ENCODE measurements around the gene CDK5R2. TPM values are rescaled to one million over a fixed set of nuclear protein-coding genes. Genes with fewer than 3 reads are reported as not detected.

Gene CDK5R2
- total RNA-seq, 1 donor from 2014 or later = 46.1 TPM

GRCh38 chr2:218999021-218999880 lies 39.8 kb downstream of the CDK5R2 start:
- peaks cover 7% of the 10 kb centered on the region for H3K4me1 Mint-ChIP-seq (ENCODE audit: low read depth, unreplicated experiment)
- H3K36me3 Mint-ChIP-seq (ENCODE audit: unreplicated experiment) = no peaks in the 10 kb centered on the region
- peaks cover 18% of the 10 kb centered on the region for H3K27me3 Mint-ChIP-seq (ENCODE audit: unreplicated experiment)
- TF ChIP-seq CTCF (IDR thresholded peaks at IDR 0.05; ENCODE audit: partially characterized antibody, unreplicated experiment) = no peak
- H3K27ac Mint-ChIP-seq (ENCODE audit: unreplicated experiment) = peak overlapping the region; percentile 0
- H3K4me3 Mint-ChIP-seq (ENCODE audit: unreplicated experiment) = peak overlapping the region; percentile 12
- H3K9me3 Mint-ChIP-seq (ENCODE audit: unreplicated experiment) = no peaks in the 10 kb centered on the region
- DNase-seq = no peak

- Mint-ChIP-seq H3K4me3 (ENCODE audit: unreplicated experiment) (peak overlapping the region; percentile 12), H3K4me1 (ENCODE audit: low read depth, unreplicated experiment) (peaks cover 7% of the 10 kb centered on the region), H3K9me3 (ENCODE audit: unreplicated experiment) (no peaks in the 10 kb centered on the region), H3K27me3 (ENCODE audit: unreplicated experiment) (peaks cover 18% of the 10 kb centered on the region), H3K27ac (ENCODE audit: unreplicated experiment) (peak overlapping the region; percentile 0), H3K36me3 (ENCODE audit: unreplicated experiment) (no peaks in the 10 kb centered on the region)
- no peak for TF ChIP-seq CTCF (IDR thresholded peaks at IDR 0.05; ENCODE audit: partially characterized antibody, unreplicated experiment)
- DNase-seq = peak; percentile 54
These were observed 40.6 kb downstream of the CDK5R2 start for GRCh38 chr2:218999881-219000568.

GRCh38 chr2:219000569-219000960 lies 41.1 kb downstream of the CDK5R2 start:
- no peak for TF ChIP-seq CTCF (IDR thresholded peaks at IDR 0.05; ENCODE audit: partially characterized antibody, unreplicated experiment)
- Mint-ChIP-seq H3K27ac (ENCODE audit: unreplicated experiment) (no peak overlapping the region), H3K4me1 (ENCODE audit: low read depth, unreplicated experiment) (peaks cover 7% of the 10 kb centered on the region), H3K9me3 (ENCODE audit: unreplicated experiment) (no peaks in the 10 kb centered on the region), H3K36me3 (ENCODE audit: unreplicated experiment) (no peaks in the 10 kb centered on the region), H3K27me3 (ENCODE audit: unreplicated experiment) (peaks cover 15% of the 10 kb centered on the region), H3K4me3 (ENCODE audit: unreplicated experiment) (no peak overlapping the region)
- no peak for DNase-seq

- Mint-ChIP-seq H3K4me1 (ENCODE audit: low read depth, unreplicated experiment) (peaks cover 7% of the 10 kb centered on the region), H3K9me3 (ENCODE audit: unreplicated experiment) (no peaks in the 10 kb centered on the region), H3K4me3 (ENCODE audit: unreplicated experiment) (peak overlapping the region; percentile 25), H3K27ac (ENCODE audit: unreplicated experiment) (no peak overlapping the region), H3K36me3 (ENCODE audit: unreplicated experiment) (no peaks in the 10 kb centered on the region), H3K27me3 (ENCODE audit: unreplicated experiment) (peaks cover 13% of the 10 kb centered on the region)
- no peak for DNase-seq
- TF ChIP-seq CTCF (IDR thresholded peaks at IDR 0.05; ENCODE audit: partially characterized antibody, unreplicated experiment) = no peak
These were observed 41.7 kb downstream of the CDK5R2 start for GRCh38 chr2:219001100-219001576.

Data from glutamatergic neuron (in vitro differentiated cells).